ENCODE measurements around the gene CDK7. TPM values are rescaled to one million over a fixed set of nuclear protein-coding genes. Genes with fewer than 3 reads are reported as not detected.
A peak's percentile ranks its signal among the peaks of the same experiment; 100 is the strongest.

The CDK7 gene
- total RNA-seq, 1 experiment from 2014 or later = 53.4 TPM

- no peak overlapping the region for H3K18ac ChIP-seq (ENCODE audit: insufficient read length, low read depth, low read length)
- no peak overlapping the region; the same call in 1 of the 2 replicates for H3K14ac ChIP-seq (ENCODE audit: insufficient read depth, low read length)
- no peak for DNase-seq
- WGBS (ENCODE audit: extremely low coverage, insufficient read length, low lambda C conversion rate) = no CpG with 5 or more reads among the region's 2 CpGs
- TF ChIP-seq, protein P1, sequence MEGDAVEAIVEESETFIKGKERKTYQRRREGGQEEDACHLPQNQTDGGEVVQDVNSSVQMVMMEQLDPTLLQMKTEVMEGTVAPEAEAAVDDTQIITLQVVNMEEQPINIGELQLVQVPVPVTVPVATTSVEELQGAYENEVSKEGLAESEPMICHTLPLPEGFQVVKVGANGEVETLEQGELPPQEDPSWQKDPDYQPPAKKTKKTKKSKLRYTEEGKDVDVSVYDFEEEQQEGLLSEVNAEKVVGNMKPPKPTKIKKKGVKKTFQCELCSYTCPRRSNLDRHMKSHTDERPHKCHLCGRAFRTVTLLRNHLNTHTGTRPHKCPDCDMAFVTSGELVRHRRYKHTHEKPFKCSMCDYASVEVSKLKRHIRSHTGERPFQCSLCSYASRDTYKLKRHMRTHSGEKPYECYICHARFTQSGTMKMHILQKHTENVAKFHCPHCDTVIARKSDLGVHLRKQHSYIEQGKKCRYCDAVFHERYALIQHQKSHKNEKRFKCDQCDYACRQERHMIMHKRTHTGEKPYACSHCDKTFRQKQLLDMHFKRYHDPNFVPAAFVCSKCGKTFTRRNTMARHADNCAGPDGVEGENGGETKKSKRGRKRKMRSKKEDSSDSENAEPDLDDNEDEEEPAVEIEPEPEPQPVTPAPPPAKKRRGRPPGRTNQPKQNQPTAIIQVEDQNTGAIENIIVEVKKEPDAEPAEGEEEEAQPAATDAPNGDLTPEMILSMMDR (conservative IDR thresholded peaks at IDR 0.05) = no peak
- no peaks in the 10 kb centered on the region for H3K4me1 ChIP-seq (ENCODE audit: insufficient read depth, low read length)
- Mint-ChIP-seq H3K27me3 (ENCODE audit: low read depth) (no peaks in the 10 kb centered on the region), H3K4me3 (no peak overlapping the region), H3K9me3 (no peaks in the 10 kb centered on the region), H3K4me1 (peaks cover 14 to 22% of the 10 kb centered on the region in 2 experiments), H3K27ac (peak overlapping the region in 1 of 3 experiments; percentile 55; a peak in 2 of 7 replicates), H3K36me3 (ENCODE audit: insufficient read depth in 1 of 3, low read depth in 3 of 3) (no peaks in the 10 kb centered on the region)
- H3K56ac ChIP-seq (ENCODE audit: insufficient read length, low read depth, low read length) = no peak overlapping the region
- no peak overlapping the region for H2BK20ac ChIP-seq (ENCODE audit: low read depth, low read length, poor library complexity, severe bottlenecking)
- H3K9me3 ChIP-seq (ENCODE audit: control insufficient read depth, low read depth, low read length) = no peaks in the 10 kb centered on the region
- no peak overlapping the region for H3K9ac ChIP-seq (ENCODE audit: extremely low read depth, insufficient read length, low read length)
- no peak overlapping the region for H3K27ac ChIP-seq (ENCODE audit: insufficient read length, low read depth, low read length)
- H3K79me1 ChIP-seq (ENCODE audit: insufficient read depth, low read depth, low read length, poor library complexity, severe bottlenecking) = no peaks in the 10 kb centered on the region
- no peaks in the 10 kb centered on the region for H4K20me1 ChIP-seq (ENCODE audit: control insufficient read depth, insufficient read depth, insufficient read length)
- H2BK120ac ChIP-seq (ENCODE audit: low read depth, low read length, poor library complexity, severe bottlenecking) = no peak overlapping the region
- H3T11ph ChIP-seq (ENCODE audit: low read length) = no peak overlapping the region
- H4K5ac ChIP-seq (ENCODE audit: insufficient read length, low read depth, low read length) = no peak overlapping the region
- H3K27me3 ChIP-seq (ENCODE audit: insufficient read depth, low read length) = no peaks in the 10 kb centered on the region
- no peak overlapping the region for H2AK5ac ChIP-seq (ENCODE audit: insufficient read length, low read length)
- no peak overlapping the region for H2BK5ac ChIP-seq (ENCODE audit: insufficient read length, low read length)
- no peaks in the 10 kb centered on the region for H3K23me2 ChIP-seq (ENCODE audit: insufficient read length, low read depth, low read length, poor library complexity, severe bottlenecking)
- no peaks in the 10 kb centered on the region for H3K79me2 ChIP-seq (ENCODE audit: insufficient read depth, low read length)
- no peak overlapping the region for H4K91ac ChIP-seq (ENCODE audit: insufficient read length, low read depth, low read length)
- H3K4ac ChIP-seq (ENCODE audit: low read depth, low read length) = no peak overlapping the region
- H2AFZ ChIP-seq (ENCODE audit: low read length) = no peak overlapping the region
- no peak overlapping the region for H2BK15ac ChIP-seq (ENCODE audit: low read depth, low read length)
- no peak overlapping the region for H2BK12ac ChIP-seq (ENCODE audit: insufficient read length, low read depth, low read length)
- H3K4me2 ChIP-seq (ENCODE audit: insufficient read depth, insufficient read length, low read length) = no peak overlapping the region
- H4K8ac ChIP-seq (replicated peaks; ENCODE audit: insufficient read length, low read depth, low read length) = no peak overlapping the region
- H3K23ac ChIP-seq (ENCODE audit: insufficient read length, low read depth, low read length) = no peak overlapping the region
These were observed 53.4 kb downstream of the CDK7 start for GRCh38 chr5:69288069-69288468.
